MCF 10A (cell line): ENCODE data around the gene HSF2. TPM values are rescaled to one million over a fixed set of nuclear protein-coding genes. Genes with fewer than 3 reads are reported as not detected.

Source experiments
- BruUV-seq: library from RNA; stranded (reverse); fragments of 400-500 nt; replicated peaks from 2 replicates; lab custom pipeline; 2021; lab: Mats Ljungman, UMichigan
- CTCF ChIA-PET: fragments of 300-600 bp; sonication (Branson Sonifier 250); formaldehyde crosslinking; extraction: SDS; loops from one replicate; lab custom pipeline; 2021; ENCODE audit warnings: antibody characterized with exemption, inconsistent platforms; lab: Yijun Ruan, JAX
- POLR2A ChIA-PET: fragments of 300-600, 350-650 bp; sonication (Branson Sonifier 250); formaldehyde crosslinking; extraction: SDS; loops from one replicate; lab custom pipeline; 2020; ENCODE audit warnings: antibody characterized with exemption, inconsistent platforms; lab: Yijun Ruan, JAX
- DNase-seq: peaks from one replicate; pipeline ENCODE4 v3.0.0-alpha.2; 2018; ENCODE audit not compliant: unreplicated experiment
- H3K27ac Mint-ChIP-seq: one replicate; pipeline ENCODE4 v1.8.0; 2022; ENCODE audit warnings: mild to moderate bottlenecking, low read depth, mixed read lengths; ENCODE audit not compliant: unreplicated experiment
- H3K27me3 Mint-ChIP-seq: one replicate; pipeline ENCODE4 v1.8.0; 2022; ENCODE audit warnings: mixed read lengths; ENCODE audit not compliant: insufficient read depth, unreplicated experiment
- H3K36me3 Mint-ChIP-seq: one replicate; pipeline ENCODE4 v1.8.0; 2022; ENCODE audit warnings: mild to moderate bottlenecking, moderate library complexity, mixed read lengths; ENCODE audit not compliant: insufficient read depth, unreplicated experiment
- H3K4me1 Mint-ChIP-seq: one replicate; pipeline ENCODE4 v1.8.0; 2022; ENCODE audit warnings: mixed read lengths; ENCODE audit not compliant: insufficient read depth, unreplicated experiment
- H3K4me3 Mint-ChIP-seq: one replicate; pipeline ENCODE4 v1.8.0; 2022; ENCODE audit warnings: mild to moderate bottlenecking, moderate library complexity, mixed read lengths; ENCODE audit not compliant: unreplicated experiment
- H3K9me3 Mint-ChIP-seq: one replicate; pipeline ENCODE4 v1.8.0; 2022; ENCODE audit warnings: mixed read lengths; ENCODE audit not compliant: unreplicated experiment
- CTCF ChIP-seq: fragments of 200-600 bp; IDR thresholded peaks from one replicate; pipeline ENCODE4 v1.8.0; 2022; ENCODE audit warnings: antibody characterized with exemption, mild to moderate bottlenecking; ENCODE audit not compliant: unreplicated experiment
- intact Hi-C: fragments of 100-400 bp; cut with micrococcal nuclease; formaldehyde crosslinking; loops from 2 replicates; pipeline ENCODE4 v1.14.1; 2022
- total RNA-seq: library from RNA; stranded (reverse); gene quantifications from 2 replicates; pipeline ENCODE4 v1.2.3, GENCODE V29; 2022

HSF2 gene
- total RNA-seq, 1 experiment from 2014 or later, result 8.6 TPM

GRCh38 chr6:122399055-122399347 lies 451 bp upstream of the HSF2 start:
- no peak for TF ChIP-seq CTCF
- H3K36me3 Mint-ChIP-seq, result no peaks in the 10 kb centered on the region
- peaks cover 18% of the 10 kb centered on the region for H3K4me1 Mint-ChIP-seq
- POLR2A ChIA-PET, result interaction anchor here (0.7 to 1.6 kb wide), 9 partner anchors 10 to 356 kb away, joined by 3 to 22 read pairs (median 3); partner anchors contain the start of gene SERINC1
- intact Hi-C loops, result loop anchor here (5.0 kb wide), 1 partner anchor 73 kb away; the partner anchor contains the start of gene SERINC1
- CTCF ChIA-PET, result interaction anchor here (0.6 to 1.0 kb wide), 2 partner anchors 119 to 400 kb away, joined by 3 to 4 read pairs; no protein-coding TSS in a partner anchor
- H3K9me3 Mint-ChIP-seq, result no peaks in the 10 kb centered on the region
- H3K27ac Mint-ChIP-seq, result no peak overlapping the region
- H3K4me3 Mint-ChIP-seq, result peak overlapping the region; percentile 92
- DNase-seq, result no peak
- BruUV-seq, result no TSS peak
- H3K27me3 Mint-ChIP-seq, result no peaks in the 10 kb centered on the region

GRCh38 chr6:122400121-122400450 lies 634 bp downstream of the HSF2 start:
- peaks cover 27% of the 10 kb centered on the region for H3K4me1 Mint-ChIP-seq
- peak; percentile 22 for DNase-seq
- peak overlapping the region; percentile 96 for H3K27ac Mint-ChIP-seq
- peak overlapping the region; percentile 92 for H3K4me3 Mint-ChIP-seq
- no peaks in the 10 kb centered on the region for H3K27me3 Mint-ChIP-seq
- ChIA-PET CTCF (no interaction called here), POLR2A (interaction anchor here (1.0 to 1.6 kb wide), 5 partner anchors 9 to 71 kb away, joined by 3 to 22 read pairs (median 4); partner anchors contain the start of gene SERINC1)
- no peaks in the 10 kb centered on the region for H3K9me3 Mint-ChIP-seq
- intact Hi-C loops, result no loop called here
- TF ChIP-seq CTCF, result no peak
- no TSS peak for BruUV-seq
- H3K36me3 Mint-ChIP-seq, result no peaks in the 10 kb centered on the region

- no peaks in the 10 kb centered on the region for H3K27me3 Mint-ChIP-seq
- BruUV-seq, result TSS peak; percentile 32
Observed at GRCh38 chr6:122400462-122401089, 1.1 kb downstream of the HSF2 start.

More at GRCh38 chr6:122400462-122401089, 1.1 kb downstream of the HSF2 start:
- peak overlapping the region; percentile 92 for H3K4me3 Mint-ChIP-seq
- no peaks in the 10 kb centered on the region for H3K36me3 Mint-ChIP-seq
- no peak for TF ChIP-seq CTCF
- intact Hi-C loops, result no loop called here
- H3K4me1 Mint-ChIP-seq, result peaks cover 27% of the 10 kb centered on the region
- H3K27ac Mint-ChIP-seq, result peak overlapping the region; percentile 96
- POLR2A ChIA-PET, result interaction anchor here (0.7 kb wide), 1 partner anchor 11 kb away, joined by 5 read pairs; no protein-coding TSS in a partner anchor
- CTCF ChIA-PET, result interaction anchor here (1.0 to 1.4 kb wide), 4 partner anchors 10 to 91 kb away, joined by 3 to 4 read pairs (median 4); no protein-coding TSS in a partner anchor
- no peaks in the 10 kb centered on the region for H3K9me3 Mint-ChIP-seq
- DNase-seq, result no peak
